K562 (cell line): ENCODE results near the gene TBC1D20. TPM values are rescaled to one million over a fixed set of nuclear protein-coding genes. Genes with fewer than 3 reads are reported as not detected.
A peak's percentile ranks its signal among the peaks of the same experiment; 100 is the strongest.

Experiments
- ATAC-seq: fragments of 200-7000 bp; cut with Tn5 transposase; 3 replicates; pipeline ENCODE4 v1.9.1; 2020; ENCODE audit warnings: moderate library complexity
- BruUV-seq: library from RNA; stranded (reverse); fragments of 400-500 nt; replicated peaks from 2 replicates; lab custom pipeline; 2021; lab: Mats Ljungman, UMichigan
- CTCF ChIA-PET: fragments of 300-600 bp; formaldehyde crosslinking; extraction: SDS; loops from one replicate; lab custom pipeline; 2021; ENCODE audit warnings: low intra/inter-chr PET ratio; lab: Yijun Ruan, JAX
- POLR2A ChIA-PET: fragments of 300-600, 350-650 bp; sonication (Branson Sonifier 250); formaldehyde crosslinking; extraction: SDS; loops from one replicate; lab custom pipeline; 2021; ENCODE audit warnings: antibody characterized with exemption, inconsistent platforms; lab: Yijun Ruan, JAX
- DNase-seq, 4 experiments: peaks; one replicate each; pipeline versions ENCODE4 v3.0.0 to v3.0.0-alpha.2; 2011 to 2018; ENCODE audit warnings: low spot score in 3 of 4, mixed read lengths in 3 of 4; ENCODE audit errors: extremely low read depth in 1 of 4
- FAIRE-seq: peaks from 2 replicates; lab custom pipeline; 2011; peaks lifted over from hg19 to GRCh38; lab: Jason Lieb, UNC
- H2AFZ ChIP-seq: 2 replicates; pipeline ENCODE4 v1.6.0; 2011; ENCODE audit warnings: low read depth, low read length, control low read depth, inconsistent platforms
- H3K27ac ChIP-seq: fragments of 200-600 bp; 3 replicates; pipeline ENCODE4 v1.8.0; 2011; ENCODE audit warnings: low read depth, mild to moderate bottlenecking, control low read depth, inconsistent platforms, low read length, moderate library complexity, mixed read lengths; ENCODE audit errors: extremely low read depth
- H3K27me3 ChIP-seq, 2 experiments: fragments of 300-600 bp in 1 of 2; 2 replicates in 1 of 2; 3 replicates in 1 of 2; pipeline versions ENCODE4 v1.6.0 to v1.8.0; 2011; ENCODE audit warnings: inconsistent platforms in 2 of 2, low read length in 2 of 2, mild to moderate bottlenecking in 1 of 2, mixed read lengths in 1 of 2, moderate library complexity in 1 of 2; ENCODE audit not compliant: control insufficient read depth in 2 of 2, insufficient read depth in 2 of 2
- H3K36me3 ChIP-seq: fragments of 300-600 bp; 3 replicates; pipeline ENCODE4 v1.8.0; 2011; ENCODE audit warnings: mild to moderate bottlenecking, low read length, inconsistent platforms; ENCODE audit not compliant: control insufficient read depth, insufficient read depth
- H3K4me1 ChIP-seq, 2 experiments: fragments of 200-600 bp in 1 of 2; replicated peaks in 1 of 2; 2 replicates in 1 of 2; 3 replicates in 1 of 2; pipeline versions ENCODE4 v1.5.1 to v1.8.0; 2011; ENCODE audit warnings: inconsistent platforms in 2 of 2, low read length in 2 of 2, mild to moderate bottlenecking in 1 of 2, mixed read lengths in 1 of 2, moderate library complexity in 1 of 2; ENCODE audit not compliant: control insufficient read depth in 2 of 2, insufficient read depth in 2 of 2
- H3K4me2 ChIP-seq: 2 replicates; pipeline ENCODE4 v1.6.1; 2011; ENCODE audit warnings: low read length, control low read depth, inconsistent platforms, mixed read lengths; ENCODE audit not compliant: insufficient read depth
- H3K4me3 ChIP-seq: fragments of 200-600 bp; sonication (generic), shearing (Covaris generic); 2 replicates; pipeline ENCODE4 v1.5.1; 2016; ENCODE audit warnings: control low read depth, inconsistent platforms
- H3K79me2 ChIP-seq: fragments of 200-600 bp; 3 replicates; pipeline ENCODE4 v1.8.0; 2011; ENCODE audit warnings: low read length, inconsistent platforms; ENCODE audit not compliant: control insufficient read depth, insufficient read depth
- H3K9ac ChIP-seq, 2 experiments: 2 replicates each; pipeline versions ENCODE4 v1.6.0 to v1.6.1; 2011; ENCODE audit warnings: low read depth in 2 of 2, low read length in 2 of 2, control low read depth in 1 of 2, inconsistent platforms in 1 of 2, mild to moderate bottlenecking in 1 of 2, mixed read lengths in 1 of 2; ENCODE audit not compliant: insufficient read depth in 1 of 2
- H3K9me1 ChIP-seq: one replicate; pipeline ENCODE4 v1.6.0; 2011; ENCODE audit warnings: inconsistent platforms, mild to moderate bottlenecking, low read length, moderate library complexity; ENCODE audit not compliant: control insufficient read depth, insufficient read depth
- H3K9me3 ChIP-seq: replicated peaks from 2 replicates; pipeline ENCODE4 v1.5.1; 2011; ENCODE audit warnings: low read depth, low read length, inconsistent platforms; ENCODE audit not compliant: control insufficient read depth, insufficient read depth
- H4K20me1 ChIP-seq: replicated peaks from 2 replicates; pipeline ENCODE4 v1.6.1; 2011; ENCODE audit warnings: low read length, inconsistent platforms, mixed read lengths; ENCODE audit not compliant: control insufficient read depth, insufficient read depth
- AFF1 ChIP-seq, 2 experiments: fragments of 450-650 bp; IDR thresholded peaks; 2 replicates each; pipeline ENCODE4 v1.6.1; 2018; ENCODE audit warnings: mild to moderate bottlenecking in 2 of 2, low read depth in 1 of 2; ENCODE audit not compliant: partially characterized antibody in 2 of 2
- CBX3 ChIP-seq, 2 experiments: IDR thresholded peaks; 1 replicate in 1 of 2; 2 replicates in 1 of 2; pipeline ENCODE4 v1.6.1; 2012; ENCODE audit warnings: inconsistent platforms in 2 of 2, low read length in 2 of 2, borderline replicate concordance in 1 of 2, control low read depth in 1 of 2
- GTF3C2 ChIP-seq: IDR thresholded peaks from 3 replicates; pipeline ENCODE4 v1.6.1; 2011; ENCODE audit warnings: borderline replicate concordance, mild to moderate bottlenecking, moderate library complexity; ENCODE audit not compliant: insufficient read length; ENCODE audit errors: extremely low read depth
- WGBS: fragments of 100-300 bp; shearing (Covaris generic); methylation state at CpG from one replicate; pipeline ENCODE4 v1.1.6; 2016; ENCODE audit warnings: low coverage, mixed read lengths; ENCODE audit not compliant: insufficient coverage; ENCODE audit errors: missing lambda C conversion rate; 5-methylcytosine and 5-hydroxymethylcytosine counted together
- in situ Hi-C: fragments of 300-500 bp; cut with MboI; formaldehyde crosslinking; loops from 4 replicates; pipeline ENCODE4 v1.15.0; 2018; ENCODE audit warnings: inconsistent platforms, mixed read lengths
- intact Hi-C: fragments of 100-400 bp; cut with micrococcal nuclease; formaldehyde crosslinking; loops from 2 replicates; pipeline ENCODE4 v1.14.2; 2022
- polyA plus RNA-seq, 8 experiments: library from polyadenylated mRNA; depleted of rRNA in 4 of 8; stranded (reverse) in 5 of 8; unstranded in 3 of 8; fragments of >200 nt; fragmentation: Nextera tagmentation in 2 of 8; fragmentation: Illumina TruSeq in 1 of 8; extraction: Ambion mirVana in 2 of 8; extraction: Trizol in 1 of 8; gene quantifications; 2 replicates each; pipeline versions ENCODE4 v1.2.1 to v1.2.3, GENCODE V29; 2011 to 2014; ENCODE audit warnings: inconsistent platforms in 1 of 8, missing spikeins in 1 of 8
- total RNA-seq, 7 experiments: library from RNA; depleted of rRNA in 6 of 7; stranded (reverse); fragments of >200 nt in 6 of 7; fragmentation: Illumina TruSeq in 2 of 7; extraction: Trizol in 2 of 7; gene quantifications; 2 replicates each; pipeline versions ENCODE4 v1.2.1 to v1.2.3, GENCODE V29; 2011 to 2021; ENCODE audit warnings: low replicate concordance in 1 of 7

The TBC1D20 gene
- total and polyA plus RNA-seq, 9 of the 15 experiments (the other 6 are each of a cell fraction or from before 2014, with no cell fraction given) = 7.0 to 25.3 (median 15.1) TPM

DNA sequence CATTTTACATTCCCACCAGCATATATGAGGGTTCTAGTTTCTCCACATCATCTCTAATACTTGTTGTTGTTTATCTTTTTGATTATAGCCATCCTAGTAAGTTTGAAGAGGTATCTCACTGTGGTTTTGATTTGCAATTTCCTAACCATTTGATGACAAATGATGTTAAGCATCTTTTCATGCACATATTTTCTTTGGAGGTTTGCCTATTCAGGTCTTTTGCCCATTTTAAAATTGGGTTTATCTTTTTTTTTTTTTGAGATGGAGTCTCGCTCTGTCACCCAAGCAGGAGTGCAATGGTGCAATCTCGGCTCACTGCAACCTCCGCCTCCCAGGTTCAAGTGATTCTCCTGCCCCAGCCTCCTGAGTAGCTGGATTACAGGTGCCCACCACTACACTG is 50.3 kb downstream of the TBC1D20 start:
- Histone ChIP-seq H3K36me3 (peaks cover 30% of the 10 kb centered on the region; the same call in 2 of the 3 replicates), H3K9me1 (no peaks in the 10 kb centered on the region), H3K27me3 (no peaks in the 10 kb centered on the region), H3K4me1 (peaks cover 17 to 22% of the 10 kb centered on the region in 2 experiments; a peak in 4 of 5 replicates), H3K9ac (no peak overlapping the region), H3K4me2 (no peak overlapping the region), H3K27ac (no peak overlapping the region), H2AFZ (no peak overlapping the region), H3K9me3 (peaks cover 2% of the 10 kb centered on the region), H3K4me3 (no peak overlapping the region), H4K20me1 (no peaks in the 10 kb centered on the region), H3K79me2 (peaks cover 36% of the 10 kb centered on the region)
- no peak for ATAC-seq
- ChIA-PET CTCF (no interaction called here), POLR2A (interaction anchor here (0.9 kb wide), 1 partner anchor 10 kb away, joined by 3 read pairs; no protein-coding TSS in a partner anchor)
- intact Hi-C loops = no loop called here
- 95% methylated on average over 3 of the region's 3 CpGs for WGBS
- DNase-seq = no peak
- TF ChIP-seq GTF3C2 = no peak
- peak in 1 of 2 experiments; percentile 99 for TF ChIP-seq AFF1 (IDR thresholded peaks at IDR 0.05; ENCODE audit: low read depth in 1 of 2, partially characterized antibody in 2 of 2)
- peak in 1 of 2 experiments; percentile 56; a peak in 2 of 3 replicates for TF ChIP-seq CBX3 (IDR thresholded peaks at IDR 0.05; ENCODE audit: borderline replicate concordance in 1 of 2, low read length in 2 of 2)
- FAIRE-seq = no peak
- in situ Hi-C loops = no loop called here
- no TSS peak for BruUV-seq
